ENCODE measurements around the gene AMHR2. TPM values are rescaled to one million over a fixed set of nuclear protein-coding genes. Genes with fewer than 3 reads are reported as not detected.
A peak's percentile ranks its signal among the peaks of the same experiment; 100 is the strongest.

AMHR2 gene
- total and polyA plus RNA-seq, 9 of the 15 experiments (the other 6 are each of a cell fraction or from before 2014, with no cell fraction given) = 8.9 to 49.7 (median 19.3) TPM

GRCh38 chr12:53452159-53453077, 28.8 kb downstream of the AMHR2 start (continued):
- peak; percentile 35; the same call in 1 of the 2 replicates for TF ChIP-seq SMAD4 (CRISPR knock-in tag; conservative IDR thresholded peaks at IDR 0.05)
- TF ChIP-seq, protein P1, sequence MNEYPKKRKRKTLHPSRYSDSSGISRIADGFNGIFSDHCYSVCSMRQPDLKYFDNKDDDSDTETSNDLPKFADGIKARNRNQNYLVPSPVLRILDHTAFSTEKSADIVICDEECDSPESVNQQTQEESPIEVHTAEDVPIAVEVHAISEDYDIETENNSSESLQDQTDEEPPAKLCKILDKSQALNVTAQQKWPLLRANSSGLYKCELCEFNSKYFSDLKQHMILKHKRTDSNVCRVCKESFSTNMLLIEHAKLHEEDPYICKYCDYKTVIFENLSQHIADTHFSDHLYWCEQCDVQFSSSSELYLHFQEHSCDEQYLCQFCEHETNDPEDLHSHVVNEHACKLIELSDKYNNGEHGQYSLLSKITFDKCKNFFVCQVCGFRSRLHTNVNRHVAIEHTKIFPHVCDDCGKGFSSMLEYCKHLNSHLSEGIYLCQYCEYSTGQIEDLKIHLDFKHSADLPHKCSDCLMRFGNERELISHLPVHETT (CRISPR knock-in tag; conservative IDR thresholded peaks at IDR 0.05 in 1 of 2, IDR thresholded peaks at IDR 0.05 in 1 of 2) = peak; percentile 90 to 93; a peak in 3 of 4 replicates
- peak; percentile 78 for TF ChIP-seq MYC (IDR thresholded peaks at IDR 0.05; ENCODE audit: low read depth, low read length)
- TF ChIP-seq MYC (CRISPR knock-in tag; IDR thresholded peaks at IDR 0.05; ENCODE audit: borderline replicate concordance, low read depth) = no peak
- TF ChIP-seq CBFB (CRISPR knock-in tag; IDR thresholded peaks at IDR 0.05) = no peak
- peak; percentile 54 for TF ChIP-seq TAF1 (IDR thresholded peaks at IDR 0.05; ENCODE audit: control insufficient read depth, extremely low read depth, insufficient read depth, low read length, severe bottlenecking)
- TF ChIP-seq, protein P2, sequence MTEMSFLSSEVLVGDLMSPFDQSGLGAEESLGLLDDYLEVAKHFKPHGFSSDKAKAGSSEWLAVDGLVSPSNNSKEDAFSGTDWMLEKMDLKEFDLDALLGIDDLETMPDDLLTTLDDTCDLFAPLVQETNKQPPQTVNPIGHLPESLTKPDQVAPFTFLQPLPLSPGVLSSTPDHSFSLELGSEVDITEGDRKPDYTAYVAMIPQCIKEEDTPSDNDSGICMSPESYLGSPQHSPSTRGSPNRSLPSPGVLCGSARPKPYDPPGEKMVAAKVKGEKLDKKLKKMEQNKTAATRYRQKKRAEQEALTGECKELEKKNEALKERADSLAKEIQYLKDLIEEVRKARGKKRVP (CRISPR knock-in tag; IDR thresholded peaks at IDR 0.05) = peak; percentile 36; the same call in 1 of the 2 replicates
- peak; percentile 51 to 90 (median 64); a peak in 5 of 6 replicates for TF ChIP-seq CTCF (IDR thresholded peaks at IDR 0.05 in 2 of 3, conservative IDR thresholded peaks at IDR 0.05 in 1 of 3; ENCODE audit: insufficient read depth in 2 of 3, low read depth in 1 of 3, low read length in 3 of 3)
- no peak for TF ChIP-seq SRSF7 (optimal IDR thresholded peaks at IDR 0.05; ENCODE audit: low read depth, low read length)
- peak; percentile 25 for TF ChIP-seq CXXC5 (CRISPR knock-in tag; IDR thresholded peaks at IDR 0.05)
- no peak for TF ChIP-seq ZNF3 (CRISPR knock-in tag; IDR thresholded peaks at IDR 0.05)
- no peak for TF ChIP-seq ASH1L (IDR thresholded peaks at IDR 0.05; ENCODE audit: borderline replicate concordance, low read depth, partially characterized antibody)
- no peak for TF ChIP-seq LARP7 (IDR thresholded peaks at IDR 0.05)
- TF ChIP-seq ZZZ3 (IDR thresholded peaks at IDR 0.05) = peak; percentile 94
- TF ChIP-seq, protein P3, sequence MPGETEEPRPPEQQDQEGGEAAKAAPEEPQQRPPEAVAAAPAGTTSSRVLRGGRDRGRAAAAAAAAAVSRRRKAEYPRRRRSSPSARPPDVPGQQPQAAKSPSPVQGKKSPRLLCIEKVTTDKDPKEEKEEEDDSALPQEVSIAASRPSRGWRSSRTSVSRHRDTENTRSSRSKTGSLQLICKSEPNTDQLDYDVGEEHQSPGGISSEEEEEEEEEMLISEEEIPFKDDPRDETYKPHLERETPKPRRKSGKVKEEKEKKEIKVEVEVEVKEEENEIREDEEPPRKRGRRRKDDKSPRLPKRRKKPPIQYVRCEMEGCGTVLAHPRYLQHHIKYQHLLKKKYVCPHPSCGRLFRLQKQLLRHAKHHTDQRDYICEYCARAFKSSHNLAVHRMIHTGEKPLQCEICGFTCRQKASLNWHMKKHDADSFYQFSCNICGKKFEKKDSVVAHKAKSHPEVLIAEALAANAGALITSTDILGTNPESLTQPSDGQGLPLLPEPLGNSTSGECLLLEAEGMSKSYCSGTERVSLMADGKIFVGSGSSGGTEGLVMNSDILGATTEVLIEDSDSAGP (CRISPR knock-in tag; IDR thresholded peaks at IDR 0.05) = peak; percentile 51; the same call in 1 of the 2 replicates
- TF ChIP-seq, protein P4, sequence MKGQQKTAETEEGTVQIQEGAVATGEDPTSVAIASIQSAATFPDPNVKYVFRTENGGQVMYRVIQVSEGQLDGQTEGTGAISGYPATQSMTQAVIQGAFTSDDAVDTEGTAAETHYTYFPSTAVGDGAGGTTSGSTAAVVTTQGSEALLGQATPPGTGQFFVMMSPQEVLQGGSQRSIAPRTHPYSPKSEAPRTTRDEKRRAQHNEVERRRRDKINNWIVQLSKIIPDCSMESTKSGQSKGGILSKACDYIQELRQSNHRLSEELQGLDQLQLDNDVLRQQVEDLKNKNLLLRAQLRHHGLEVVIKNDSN (CRISPR knock-in tag; IDR thresholded peaks at IDR 0.05) = 0 out of 2 replicates have a peak, but pooled peaks have one; percentile 4
- TF ChIP-seq XRCC5 (IDR thresholded peaks at IDR 0.05; ENCODE audit: low read depth, low read length) = 0 out of 2 replicates have a peak, but pooled peaks have one; percentile 69
- 0 out of 2 replicates have a peak, but pooled peaks have one; percentile 32 for TF ChIP-seq ZNF41 (CRISPR knock-in tag; conservative IDR thresholded peaks at IDR 0.05)
- no peak for TF ChIP-seq MAX (CRISPR knock-in tag; IDR thresholded peaks at IDR 0.05)

All from K562 (cell line).